ENCODE results near the gene OPA1.

Gene OPA1

GRCh38 chr3:193594946-193595689 is 2.1 kb downstream of the OPA1 start:
- Histone ChIP-seq H3K4me3 (ENCODE audit: low read length, poor library complexity, severe bottlenecking) (peak overlapping the region; percentile 93), H3F3A (ENCODE audit: low read depth) (peaks cover 10% of the 10 kb centered on the region; the same call in 1 of the 2 replicates), H3K9me2 (replicated peaks; ENCODE audit: low read depth, low read length) (no peaks in the 10 kb centered on the region), H3K79me2 (ENCODE audit: insufficient read depth, low read length) (peaks cover 86% of the 10 kb centered on the region), H4K20me1 (ENCODE audit: insufficient read depth, low read length, poor library complexity, severe bottlenecking) (peaks cover 41% of the 10 kb centered on the region), H3K4me2 (ENCODE audit: low read depth, low read length, poor library complexity, severe bottlenecking) (peak overlapping the region; percentile 81), H3K36me3 (ENCODE audit: insufficient read depth, low read length) (no peaks in the 10 kb centered on the region), H3K9me3 (ENCODE audit: insufficient read depth, low read depth, low read length) (no peaks in the 10 kb centered on the region), H2AFZ (ENCODE audit: low read length) (no peak overlapping the region), H3K27me3 (ENCODE audit: insufficient read depth, low read length, poor library complexity, severe bottlenecking) (no peaks in the 10 kb centered on the region), H3K4me1 (ENCODE audit: insufficient read depth, low read length, poor library complexity, severe bottlenecking) (peaks cover 63% of the 10 kb centered on the region), H3K9ac (ENCODE audit: low read depth, low read length, poor library complexity, severe bottlenecking) (peak overlapping the region; percentile 85)
- TF ChIP-seq EZH2phosphoT487 (IDR thresholded peaks at IDR 0.05; ENCODE audit: borderline replicate concordance) = no peak
- TF ChIP-seq CTCF (conservative IDR thresholded peaks at IDR 0.05; ENCODE audit: low read length) = no peak

- peaks cover 65% of the 10 kb centered on the region for H3K4me1 ChIP-seq (ENCODE audit: insufficient read depth, low read length, poor library complexity, severe bottlenecking)
- H3K36me3 ChIP-seq (ENCODE audit: insufficient read depth, low read length) = no peaks in the 10 kb centered on the region
- H3K4me2 ChIP-seq (ENCODE audit: low read depth, low read length, poor library complexity, severe bottlenecking) = peak overlapping the region; percentile 81
- H4K20me1 ChIP-seq (ENCODE audit: insufficient read depth, low read length, poor library complexity, severe bottlenecking) = peaks cover 43% of the 10 kb centered on the region
- peak overlapping the region; percentile 93 for H3K4me3 ChIP-seq (ENCODE audit: low read length, poor library complexity, severe bottlenecking)
- no peak overlapping the region for H2AFZ ChIP-seq (ENCODE audit: low read length)
- no peaks in the 10 kb centered on the region for H3K9me2 ChIP-seq (replicated peaks; ENCODE audit: low read depth, low read length)
- no peaks in the 10 kb centered on the region for H3K27me3 ChIP-seq (ENCODE audit: insufficient read depth, low read length, poor library complexity, severe bottlenecking)
- H3K9ac ChIP-seq (ENCODE audit: low read depth, low read length, poor library complexity, severe bottlenecking) = peak overlapping the region; percentile 85
- TF ChIP-seq CTCF (conservative IDR thresholded peaks at IDR 0.05; ENCODE audit: low read length) = no peak
- no peak for TF ChIP-seq EZH2phosphoT487 (IDR thresholded peaks at IDR 0.05; ENCODE audit: borderline replicate concordance)
- peaks cover 10% of the 10 kb centered on the region; the same call in 1 of the 2 replicates for H3F3A ChIP-seq (ENCODE audit: low read depth)
- H3K79me2 ChIP-seq (ENCODE audit: insufficient read depth, low read length) = peaks cover 95% of the 10 kb centered on the region
- no peaks in the 10 kb centered on the region for H3K9me3 ChIP-seq (ENCODE audit: insufficient read depth, low read depth, low read length)
Measured at GRCh38 chr3:193595939-193596487, 3.0 kb downstream of the OPA1 start.

- Histone ChIP-seq H3K79me2 (ENCODE audit: insufficient read depth, low read length) (peaks cover 97% of the 10 kb centered on the region), H3K27me3 (ENCODE audit: insufficient read depth, low read length, poor library complexity, severe bottlenecking) (no peaks in the 10 kb centered on the region), H3K9me3 (ENCODE audit: insufficient read depth, low read depth, low read length) (no peaks in the 10 kb centered on the region), H3K4me1 (ENCODE audit: insufficient read depth, low read length, poor library complexity, severe bottlenecking) (peaks cover 76% of the 10 kb centered on the region), H3K36me3 (ENCODE audit: insufficient read depth, low read length) (peaks cover 3% of the 10 kb centered on the region; the same call in 1 of the 2 replicates), H4K20me1 (ENCODE audit: insufficient read depth, low read length, poor library complexity, severe bottlenecking) (peaks cover 49% of the 10 kb centered on the region), H2AFZ (ENCODE audit: low read length) (no peak overlapping the region), H3K9ac (ENCODE audit: low read depth, low read length, poor library complexity, severe bottlenecking) (peak overlapping the region; percentile 46), H3K4me3 (ENCODE audit: low read length, poor library complexity, severe bottlenecking) (peak overlapping the region; percentile 65), H3K4me2 (ENCODE audit: low read depth, low read length, poor library complexity, severe bottlenecking) (peak overlapping the region; percentile 72), H3K9me2 (replicated peaks; ENCODE audit: low read depth, low read length) (no peaks in the 10 kb centered on the region), H3F3A (ENCODE audit: low read depth) (peaks cover 10% of the 10 kb centered on the region; the same call in 1 of the 2 replicates)
- TF ChIP-seq CTCF (conservative IDR thresholded peaks at IDR 0.05; ENCODE audit: low read length) = no peak
- TF ChIP-seq EZH2phosphoT487 (IDR thresholded peaks at IDR 0.05; ENCODE audit: borderline replicate concordance) = no peak
Measured at GRCh38 chr3:193598202-193598601, 5.2 kb downstream of the OPA1 start.
